GM23338 (cell line): ENCODE results near the gene PLAAT5. TPM values are rescaled to one million over a fixed set of nuclear protein-coding genes. Genes with fewer than 3 reads are reported as not detected.

Experiments used
- ATAC-seq: fragments of 200-7000 bp; cut with Tn5 transposase; 3 replicates; pipeline ENCODE4 v1.9.1; 2020
- DNase-seq: peaks from one replicate; pipeline ENCODE4 v3.0.0-alpha.2; 2015; ENCODE audit warnings: low spot score
- H2AFZ ChIP-seq: fragments of 200-600 bp; sonication (generic); 2 replicates; pipeline ENCODE4 v1.8.0; 2016; ENCODE audit warnings: antibody characterized with exemption, mild to moderate bottlenecking, moderate library complexity
- H3F3A ChIP-seq: fragments of 200-600 bp; sonication (generic); replicated peaks from 2 replicates; pipeline ENCODE4 v1.8.0; 2017; ENCODE audit warnings: antibody characterized with exemption, mixed run types, low read depth
- H3K27ac ChIP-seq: fragments of 200-600 bp; sonication (generic); 2 replicates; pipeline ENCODE4 v1.6.1; 2016; ENCODE audit warnings: low read depth
- H3K27me3 ChIP-seq: fragments of 200-600 bp; sonication (generic); 2 replicates; pipeline ENCODE4 v1.8.0; 2016; ENCODE audit warnings: mild to moderate bottlenecking, mixed run types, moderate library complexity; ENCODE audit not compliant: insufficient read depth
- H3K36me3 ChIP-seq: fragments of 200-600 bp; sonication (generic); 2 replicates; pipeline ENCODE4 v1.8.0; 2016; ENCODE audit warnings: mild to moderate bottlenecking; ENCODE audit not compliant: insufficient read depth
- H3K4me1 ChIP-seq: fragments of 200-600 bp; sonication (generic); 2 replicates; pipeline ENCODE4 v1.8.0; 2016; ENCODE audit warnings: mild to moderate bottlenecking, moderate library complexity; ENCODE audit not compliant: insufficient read depth
- H3K4me2 ChIP-seq: fragments of 200-600 bp; sonication (generic); 2 replicates; pipeline ENCODE4 v1.7.1; 2017; ENCODE audit warnings: mixed run types
- H3K4me3 ChIP-seq: fragments of 200-600 bp; sonication (generic); 2 replicates; pipeline ENCODE4 v1.6.1; 2016; ENCODE audit warnings: mixed run types
- H3K79me2 ChIP-seq: fragments of 200-600 bp; sonication (generic); replicated peaks from 2 replicates; pipeline ENCODE4 v1.8.0; 2017; ENCODE audit warnings: mild to moderate bottlenecking; ENCODE audit not compliant: insufficient read depth
- H3K9me2 ChIP-seq: fragments of 200-600 bp; sonication (generic); 2 replicates; pipeline ENCODE4 v1.8.0; 2017; ENCODE audit not compliant: insufficient read depth
- H4K20me1 ChIP-seq: fragments of 200-600 bp; sonication (generic); replicated peaks from 2 replicates; pipeline ENCODE4 v1.8.0; 2017; ENCODE audit warnings: mild to moderate bottlenecking; ENCODE audit not compliant: insufficient read depth
- H3K27ac Mint-ChIP-seq: 2 replicates; pipeline ENCODE4 v1.8.0; 2020; ENCODE audit warnings: inconsistent platforms, mild to moderate bottlenecking, moderate library complexity, mixed read lengths
- H3K27me3 Mint-ChIP-seq: 3 replicates; pipeline ENCODE4 v1.8.0; 2022; ENCODE audit warnings: low read depth, mild to moderate bottlenecking, moderate library complexity, mixed read lengths, inconsistent platforms; ENCODE audit not compliant: insufficient read depth, poor library complexity
- H3K36me3 Mint-ChIP-seq: 3 replicates; pipeline ENCODE4 v1.8.0; 2021; ENCODE audit warnings: low read depth, mild to moderate bottlenecking, inconsistent platforms, moderate library complexity, mixed read lengths
- H3K4me1 Mint-ChIP-seq: 3 replicates; pipeline ENCODE4 v1.8.0; 2020; ENCODE audit warnings: mild to moderate bottlenecking, inconsistent platforms, mixed read lengths
- H3K4me3 Mint-ChIP-seq: 3 replicates; pipeline ENCODE4 v1.8.0; 2021; ENCODE audit warnings: moderate library complexity, mild to moderate bottlenecking, inconsistent platforms, mixed read lengths
- H3K9me3 Mint-ChIP-seq: 3 replicates; pipeline ENCODE4 v1.8.0; 2020; ENCODE audit warnings: moderate library complexity, mild to moderate bottlenecking, inconsistent platforms, mixed read lengths
- CREB1 ChIP-seq: fragments of 250-450 bp; sonication (Bioruptor Pico); IDR thresholded peaks from 2 replicates; pipeline ENCODE4 v1.5.0; 2020; ENCODE audit warnings: low read depth, mild to moderate bottlenecking, moderate library complexity
- CTCF ChIP-seq, 2 experiments: fragments of 200-600 bp in 1 of 2; sonication (generic) in 1 of 2; conservative IDR thresholded peaks; 2 replicates each; pipeline versions ENCODE4 v1.5.1 to v1.6.1; 2016 to 2017; ENCODE audit warnings: antibody characterized with exemption in 2 of 2, low read depth in 2 of 2, mild to moderate bottlenecking in 2 of 2, moderate library complexity in 1 of 2
- EZH2 ChIP-seq: fragments of 200-600 bp; sonication (generic); IDR thresholded peaks from one replicate; pipeline ENCODE4 v1.8.0; 2017; ENCODE audit warnings: antibody characterized with exemption, mild to moderate bottlenecking, low read depth; ENCODE audit not compliant: unreplicated experiment
- EZH2phosphoT487 ChIP-seq: fragments of 200-600 bp; sonication (generic); IDR thresholded peaks from one replicate; pipeline ENCODE4 v1.8.1; 2018; ENCODE audit warnings: antibody characterized with exemption; ENCODE audit not compliant: unreplicated experiment
- JUNB ChIP-seq: IDR thresholded peaks from one replicate; pipeline ENCODE4 v1.6.1; 2016; ENCODE audit warnings: antibody characterized with exemption; ENCODE audit not compliant: unreplicated experiment
- NANOG ChIP-seq: IDR thresholded peaks from 2 replicates; pipeline ENCODE4 v1.6.1; 2016; ENCODE audit warnings: antibody characterized with exemption, borderline replicate concordance
- POLR2AphosphoS5 ChIP-seq: IDR thresholded peaks from 2 replicates; pipeline ENCODE4 v1.6.1; 2016; ENCODE audit warnings: antibody characterized with exemption, low read depth
- STAT1 ChIP-seq: IDR thresholded peaks from one replicate; pipeline ENCODE4 v1.6.1; 2016; ENCODE audit warnings: antibody characterized with exemption; ENCODE audit not compliant: unreplicated experiment
- ZNF114 ChIP-seq: fragments of 250-450 bp; sonication (Bioruptor Pico); IDR thresholded peaks from 2 replicates; pipeline ENCODE4 v1.5.0; 2020; ENCODE audit warnings: mild to moderate bottlenecking, moderate library complexity
- ZNF331 ChIP-seq: fragments of 250-450 bp; sonication (Bioruptor Pico); IDR thresholded peaks from 2 replicates; pipeline ENCODE4 v1.5.0; 2020; ENCODE audit warnings: low read depth, mild to moderate bottlenecking, moderate library complexity
- polyA plus RNA-seq: library from polyadenylated mRNA; unstranded; fragments of >200 nt; fragmentation: Nextera tagmentation; extraction: Ambion mirVana; gene quantifications from 2 replicates; pipeline ENCODE4 v1.2.1, GENCODE V29; 2016
- total RNA-seq: library from RNA; depleted of rRNA; stranded (reverse); fragments of >200 nt; shearing (Covaris generic); gene quantifications from 2 replicates; pipeline ENCODE4 v1.2.3, GENCODE V29; 2014
- TF ChIP-seq, protein P1 (sequence below): IDR thresholded peaks from one replicate; pipeline ENCODE4 v1.6.1; 2018; ENCODE audit warnings: antibody characterized with exemption; ENCODE audit not compliant: unreplicated experiment
- TF ChIP-seq, protein P2 (sequence below): IDR thresholded peaks from 2 replicates; pipeline ENCODE4 v1.6.1; 2016; ENCODE audit warnings: antibody characterized with exemption
- TF ChIP-seq, protein P3 (sequence below): fragments of 250-450 bp; sonication (Bioruptor Pico); IDR thresholded peaks from 2 replicates; pipeline ENCODE4 v1.5.0; 2020; ENCODE audit warnings: mild to moderate bottlenecking, moderate library complexity

PLAAT5 gene
- total and polyA plus RNA-seq, 2 experiments from 2014 or later: 7.7 to 11.6 TPM

DNA sequence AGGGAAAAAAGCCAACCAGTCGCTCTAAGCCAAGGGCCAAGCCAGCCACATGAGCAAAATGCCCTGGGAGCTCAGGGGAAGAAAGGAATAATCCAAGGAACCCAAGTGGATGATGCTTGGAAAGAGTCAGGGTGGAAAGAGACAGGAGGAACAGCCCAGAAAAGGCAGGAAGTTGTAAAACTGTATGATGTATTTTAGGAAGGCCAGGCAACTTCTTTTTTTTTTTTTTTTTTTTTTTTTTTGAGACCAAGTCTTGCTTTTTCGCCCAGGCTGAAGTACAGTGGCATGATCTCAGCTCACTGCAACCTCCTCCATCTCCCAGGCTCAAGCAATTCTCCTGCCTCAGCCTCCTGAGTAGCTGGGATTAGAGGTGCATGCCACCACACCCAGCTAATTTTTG is 16.5 kb upstream of the PLAAT5 start:
- no peaks in the 10 kb centered on the region for H3K36me3 ChIP-seq
- TF ChIP-seq JUNB (no peak), CTCF (conservative IDR thresholded peaks at IDR 0.05; ENCODE audit: low read depth in 2 of 2) (no peak), NANOG (no peak), EZH2phosphoT487 (no peak), STAT1 (no peak), ZNF114 (CRISPR knock-in tag) (no peak), EZH2 (no peak), POLR2AphosphoS5 (no peak), ZNF331 (CRISPR knock-in tag) (no peak), CREB1 (CRISPR knock-in tag) (no peak)
- TF ChIP-seq, protein P1, sequence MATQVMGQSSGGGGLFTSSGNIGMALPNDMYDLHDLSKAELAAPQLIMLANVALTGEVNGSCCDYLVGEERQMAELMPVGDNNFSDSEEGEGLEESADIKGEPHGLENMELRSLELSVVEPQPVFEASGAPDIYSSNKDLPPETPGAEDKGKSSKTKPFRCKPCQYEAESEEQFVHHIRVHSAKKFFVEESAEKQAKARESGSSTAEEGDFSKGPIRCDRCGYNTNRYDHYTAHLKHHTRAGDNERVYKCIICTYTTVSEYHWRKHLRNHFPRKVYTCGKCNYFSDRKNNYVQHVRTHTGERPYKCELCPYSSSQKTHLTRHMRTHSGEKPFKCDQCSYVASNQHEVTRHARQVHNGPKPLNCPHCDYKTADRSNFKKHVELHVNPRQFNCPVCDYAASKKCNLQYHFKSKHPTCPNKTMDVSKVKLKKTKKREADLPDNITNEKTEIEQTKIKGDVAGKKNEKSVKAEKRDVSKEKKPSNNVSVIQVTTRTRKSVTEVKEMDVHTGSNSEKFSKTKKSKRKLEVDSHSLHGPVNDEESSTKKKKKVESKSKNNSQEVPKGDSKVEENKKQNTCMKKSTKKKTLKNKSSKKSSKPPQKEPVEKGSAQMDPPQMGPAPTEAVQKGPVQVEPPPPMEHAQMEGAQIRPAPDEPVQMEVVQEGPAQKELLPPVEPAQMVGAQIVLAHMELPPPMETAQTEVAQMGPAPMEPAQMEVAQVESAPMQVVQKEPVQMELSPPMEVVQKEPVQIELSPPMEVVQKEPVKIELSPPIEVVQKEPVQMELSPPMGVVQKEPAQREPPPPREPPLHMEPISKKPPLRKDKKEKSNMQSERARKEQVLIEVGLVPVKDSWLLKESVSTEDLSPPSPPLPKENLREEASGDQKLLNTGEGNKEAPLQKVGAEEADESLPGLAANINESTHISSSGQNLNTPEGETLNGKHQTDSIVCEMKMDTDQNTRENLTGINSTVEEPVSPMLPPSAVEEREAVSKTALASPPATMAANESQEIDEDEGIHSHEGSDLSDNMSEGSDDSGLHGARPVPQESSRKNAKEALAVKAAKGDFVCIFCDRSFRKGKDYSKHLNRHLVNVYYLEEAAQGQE: no peak
- TF ChIP-seq, protein P2, sequence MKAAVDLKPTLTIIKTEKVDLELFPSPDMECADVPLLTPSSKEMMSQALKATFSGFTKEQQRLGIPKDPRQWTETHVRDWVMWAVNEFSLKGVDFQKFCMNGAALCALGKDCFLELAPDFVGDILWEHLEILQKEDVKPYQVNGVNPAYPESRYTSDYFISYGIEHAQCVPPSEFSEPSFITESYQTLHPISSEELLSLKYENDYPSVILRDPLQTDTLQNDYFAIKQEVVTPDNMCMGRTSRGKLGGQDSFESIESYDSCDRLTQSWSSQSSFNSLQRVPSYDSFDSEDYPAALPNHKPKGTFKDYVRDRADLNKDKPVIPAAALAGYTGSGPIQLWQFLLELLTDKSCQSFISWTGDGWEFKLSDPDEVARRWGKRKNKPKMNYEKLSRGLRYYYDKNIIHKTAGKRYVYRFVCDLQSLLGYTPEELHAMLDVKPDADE: no peak
- TF ChIP-seq, protein P3, sequence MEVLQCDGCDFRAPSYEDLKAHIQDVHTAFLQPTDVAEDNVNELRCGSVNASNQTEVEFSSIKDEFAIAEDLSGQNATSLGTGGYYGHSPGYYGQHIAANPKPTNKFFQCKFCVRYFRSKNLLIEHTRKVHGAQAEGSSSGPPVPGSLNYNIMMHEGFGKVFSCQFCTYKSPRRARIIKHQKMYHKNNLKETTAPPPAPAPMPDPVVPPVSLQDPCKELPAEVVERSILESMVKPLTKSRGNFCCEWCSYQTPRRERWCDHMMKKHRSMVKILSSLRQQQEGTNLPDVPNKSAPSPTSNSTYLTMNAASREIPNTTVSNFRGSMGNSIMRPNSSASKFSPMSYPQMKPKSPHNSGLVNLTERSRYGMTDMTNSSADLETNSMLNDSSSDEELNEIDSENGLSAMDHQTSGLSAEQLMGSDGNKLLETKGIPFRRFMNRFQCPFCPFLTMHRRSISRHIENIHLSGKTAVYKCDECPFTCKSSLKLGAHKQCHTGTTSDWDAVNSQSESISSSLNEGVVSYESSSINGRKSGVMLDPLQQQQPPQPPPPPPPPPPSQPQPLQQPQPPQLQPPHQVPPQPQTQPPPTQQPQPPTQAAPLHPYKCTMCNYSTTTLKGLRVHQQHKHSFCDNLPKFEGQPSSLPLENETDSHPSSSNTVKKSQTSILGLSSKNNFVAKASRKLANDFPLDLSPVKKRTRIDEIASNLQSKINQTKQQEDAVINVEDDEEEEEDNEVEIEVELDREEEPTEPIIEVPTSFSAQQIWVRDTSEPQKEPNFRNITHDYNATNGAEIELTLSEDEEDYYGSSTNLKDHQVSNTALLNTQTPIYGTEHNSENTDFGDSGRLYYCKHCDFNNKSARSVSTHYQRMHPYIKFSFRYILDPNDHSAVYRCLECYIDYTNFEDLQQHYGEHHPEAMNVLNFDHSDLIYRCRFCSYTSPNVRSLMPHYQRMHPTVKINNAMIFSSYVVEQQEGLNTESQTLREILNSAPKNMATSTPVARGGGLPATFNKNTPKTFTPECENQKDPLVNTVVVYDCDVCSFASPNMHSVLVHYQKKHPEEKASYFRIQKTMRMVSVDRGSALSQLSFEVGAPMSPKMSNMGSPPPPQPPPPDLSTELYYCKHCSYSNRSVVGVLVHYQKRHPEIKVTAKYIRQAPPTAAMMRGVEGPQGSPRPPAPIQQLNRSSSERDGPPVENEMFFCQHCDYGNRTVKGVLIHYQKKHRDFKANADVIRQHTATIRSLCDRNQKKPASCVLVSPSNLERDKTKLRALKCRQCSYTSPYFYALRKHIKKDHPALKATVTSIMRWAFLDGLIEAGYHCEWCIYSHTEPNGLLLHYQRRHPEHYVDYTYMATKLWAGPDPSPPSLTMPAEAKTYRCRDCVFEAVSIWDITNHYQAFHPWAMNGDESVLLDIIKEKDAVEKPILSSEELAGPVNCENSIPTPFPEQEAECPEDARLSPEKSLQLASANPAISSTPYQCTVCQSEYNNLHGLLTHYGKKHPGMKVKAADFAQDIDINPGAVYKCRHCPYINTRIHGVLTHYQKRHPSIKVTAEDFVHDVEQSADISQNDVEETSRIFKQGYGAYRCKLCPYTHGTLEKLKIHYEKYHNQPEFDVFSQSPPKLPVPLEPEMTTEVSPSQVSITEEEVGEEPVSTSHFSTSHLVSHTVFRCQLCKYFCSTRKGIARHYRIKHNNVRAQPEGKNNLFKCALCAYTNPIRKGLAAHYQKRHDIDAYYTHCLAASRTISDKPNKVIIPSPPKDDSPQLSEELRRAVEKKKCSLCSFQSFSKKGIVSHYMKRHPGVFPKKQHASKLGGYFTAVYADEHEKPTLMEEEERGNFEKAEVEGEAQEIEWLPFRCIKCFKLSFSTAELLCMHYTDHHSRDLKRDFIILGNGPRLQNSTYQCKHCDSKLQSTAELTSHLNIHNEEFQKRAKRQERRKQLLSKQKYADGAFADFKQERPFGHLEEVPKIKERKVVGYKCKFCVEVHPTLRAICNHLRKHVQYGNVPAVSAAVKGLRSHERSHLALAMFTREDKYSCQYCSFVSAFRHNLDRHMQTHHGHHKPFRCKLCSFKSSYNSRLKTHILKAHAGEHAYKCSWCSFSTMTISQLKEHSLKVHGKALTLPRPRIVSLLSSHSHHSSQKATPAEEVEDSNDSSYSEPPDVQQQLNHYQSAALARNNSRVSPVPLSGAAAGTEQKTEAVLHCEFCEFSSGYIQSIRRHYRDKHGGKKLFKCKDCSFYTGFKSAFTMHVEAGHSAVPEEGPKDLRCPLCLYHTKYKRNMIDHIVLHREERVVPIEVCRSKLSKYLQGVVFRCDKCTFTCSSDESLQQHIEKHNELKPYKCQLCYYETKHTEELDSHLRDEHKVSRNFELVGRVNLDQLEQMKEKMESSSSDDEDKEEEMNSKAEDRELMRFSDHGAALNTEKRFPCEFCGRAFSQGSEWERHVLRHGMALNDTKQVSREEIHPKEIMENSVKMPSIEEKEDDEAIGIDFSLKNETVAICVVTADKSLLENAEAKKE (CRISPR knock-in tag): no peak
- peaks cover 11% of the 10 kb centered on the region for H3K27me3 Mint-ChIP-seq
- H3K9me3 Mint-ChIP-seq: peaks cover 8% of the 10 kb centered on the region; the same call in 2 of the 3 replicates
- H4K20me1 ChIP-seq: no peaks in the 10 kb centered on the region
- H3K9me2 ChIP-seq: peaks cover 9% of the 10 kb centered on the region; the same call in 1 of the 2 replicates
- H3F3A ChIP-seq: no peaks in the 10 kb centered on the region; the same call in 1 of the 2 replicates
- peaks cover 26% of the 10 kb centered on the region for H3K4me1 ChIP-seq
- no peak overlapping the region for H3K4me3 ChIP-seq
- no peak overlapping the region for H3K27ac Mint-ChIP-seq
- H3K27ac ChIP-seq: no peak overlapping the region
- H3K4me1 Mint-ChIP-seq: peaks cover 48% of the 10 kb centered on the region
- no peak for ATAC-seq
- no peak for DNase-seq
- H3K36me3 Mint-ChIP-seq: peaks cover 10% of the 10 kb centered on the region; the same call in 1 of the 3 replicates
- H3K4me2 ChIP-seq: no peak overlapping the region
- no peaks in the 10 kb centered on the region for H3K79me2 ChIP-seq
- no peaks in the 10 kb centered on the region for H3K27me3 ChIP-seq
- H3K4me3 Mint-ChIP-seq: no peak overlapping the region
- H2AFZ ChIP-seq: no peak overlapping the region
